Adipocyte (in vitro differentiated cells): ENCODE measurements around the gene COL23A1.
A peak's percentile ranks its signal among the peaks of the same experiment; 100 is the strongest.

Experiments
- DNase-seq: peaks from one replicate; pipeline ENCODE4 v3.0.0-alpha.2; 2015; ENCODE audit warnings: low read depth
- H3K27me3 ChIP-seq: replicated peaks from 2 replicates; pipeline ENCODE4 v1.7.0; 2013; ENCODE audit warnings: mild to moderate bottlenecking, low read length, moderate library complexity; ENCODE audit not compliant: control insufficient read depth, insufficient read depth
- H3K36me3 ChIP-seq: 2 replicates; pipeline ENCODE4 v1.7.0; 2013; ENCODE audit warnings: low read length, mild to moderate bottlenecking, moderate library complexity; ENCODE audit not compliant: control insufficient read depth, insufficient read depth, severe bottlenecking
- H3K4me1 ChIP-seq: 2 replicates; pipeline ENCODE4 v1.7.0; 2013; ENCODE audit warnings: mild to moderate bottlenecking, low read length, moderate library complexity; ENCODE audit not compliant: control insufficient read depth, insufficient read depth
- H3K4me3 ChIP-seq: 2 replicates; pipeline ENCODE4 v1.7.0; 2013; ENCODE audit warnings: mild to moderate bottlenecking, low read length, moderate library complexity
- H3K9ac ChIP-seq: 2 replicates; pipeline ENCODE4 v1.7.0; 2013; ENCODE audit warnings: mild to moderate bottlenecking, low read length, moderate library complexity
- H3K9me3 ChIP-seq: 2 replicates; pipeline ENCODE4 v1.7.0; 2013; ENCODE audit warnings: mild to moderate bottlenecking, low read length, moderate library complexity; ENCODE audit not compliant: control insufficient read depth

COL23A1 gene

GRCh38 chr5:178227929-178228328 lies 362.3 kb downstream of the COL23A1 start:
- H3K27me3 ChIP-seq = no peaks in the 10 kb centered on the region
- no peak overlapping the region for H3K4me3 ChIP-seq
- no peaks in the 10 kb centered on the region for H3K9me3 ChIP-seq
- H3K36me3 ChIP-seq = peaks cover 42% of the 10 kb centered on the region
- no peak overlapping the region for H3K9ac ChIP-seq
- peaks cover 43% of the 10 kb centered on the region for H3K4me1 ChIP-seq
- DNase-seq = no peak

GRCh38 chr5:178227138-178227659 lies 363.0 kb downstream of the COL23A1 start:
- Histone ChIP-seq H3K27me3 (no peaks in the 10 kb centered on the region), H3K4me1 (peaks cover 40% of the 10 kb centered on the region), H3K9me3 (no peaks in the 10 kb centered on the region), H3K36me3 (peaks cover 48% of the 10 kb centered on the region), H3K4me3 (no peak overlapping the region), H3K9ac (no peak overlapping the region)
- DNase-seq = no peak

- no peak overlapping the region for H3K9ac ChIP-seq
- DNase-seq = no peak
- H3K27me3 ChIP-seq = no peaks in the 10 kb centered on the region
- H3K9me3 ChIP-seq = no peaks in the 10 kb centered on the region
- H3K36me3 ChIP-seq = peaks cover 68% of the 10 kb centered on the region
- H3K4me3 ChIP-seq = no peak overlapping the region
- peaks cover 23% of the 10 kb centered on the region for H3K4me1 ChIP-seq
Observed at GRCh38 chr5:178225174-178225573, 365.0 kb downstream of the COL23A1 start.

- Histone ChIP-seq H3K36me3 (peaks cover 63% of the 10 kb centered on the region), H3K4me3 (no peak overlapping the region), H3K27me3 (no peaks in the 10 kb centered on the region), H3K9ac (no peak overlapping the region), H3K9me3 (no peaks in the 10 kb centered on the region), H3K4me1 (peaks cover 15% of the 10 kb centered on the region)
- no peak for DNase-seq
Observed at GRCh38 chr5:178224403-178224802, 365.8 kb downstream of the COL23A1 start.

GRCh38 chr5:178223828-178224335 lies 366.3 kb downstream of the COL23A1 start:
- H3K36me3 ChIP-seq = peaks cover 63% of the 10 kb centered on the region
- DNase-seq = no peak
- no peak overlapping the region for H3K9ac ChIP-seq
- no peaks in the 10 kb centered on the region for H3K9me3 ChIP-seq
- peaks cover 14% of the 10 kb centered on the region for H3K4me1 ChIP-seq
- no peaks in the 10 kb centered on the region for H3K27me3 ChIP-seq
- H3K4me3 ChIP-seq = no peak overlapping the region

- Histone ChIP-seq H3K9me3 (no peaks in the 10 kb centered on the region), H3K4me1 (peaks cover 8% of the 10 kb centered on the region)
Observed at GRCh38 chr5:178223196-178223773, 366.9 kb downstream of the COL23A1 start.

GRCh38 chr5:178222292-178222691 lies 367.9 kb downstream of the COL23A1 start:
- Histone ChIP-seq H3K9me3 (no peaks in the 10 kb centered on the region), H3K36me3 (peaks cover 56% of the 10 kb centered on the region), H3K9ac (no peak overlapping the region), H3K4me1 (peaks cover under 1% of the 10 kb centered on the region), H3K27me3 (no peaks in the 10 kb centered on the region), H3K4me3 (no peak overlapping the region)
- DNase-seq = no peak

More at GRCh38 chr5:178223196-178223773, 366.9 kb downstream of the COL23A1 start:
- Histone ChIP-seq H3K9ac (no peak overlapping the region), H3K27me3 (no peaks in the 10 kb centered on the region), H3K4me3 (no peak overlapping the region), H3K36me3 (peaks cover 63% of the 10 kb centered on the region)
- DNase-seq = no peak

GRCh38 chr5:178221853-178222252 lies 368.3 kb downstream of the COL23A1 start:
- Histone ChIP-seq H3K9ac (no peak overlapping the region), H3K9me3 (no peaks in the 10 kb centered on the region), H3K36me3 (peaks cover 54% of the 10 kb centered on the region), H3K4me1 (no peaks in the 10 kb centered on the region), H3K27me3 (no peaks in the 10 kb centered on the region), H3K4me3 (no peak overlapping the region)
- DNase-seq = no peak

GRCh38 chr5:178221282-178221681 lies 368.9 kb downstream of the COL23A1 start:
- Histone ChIP-seq H3K4me3 (no peak overlapping the region), H3K9me3 (no peaks in the 10 kb centered on the region), H3K27me3 (no peaks in the 10 kb centered on the region), H3K36me3 (peaks cover 56% of the 10 kb centered on the region), H3K9ac (no peak overlapping the region), H3K4me1 (no peaks in the 10 kb centered on the region)
- no peak for DNase-seq

GRCh38 chr5:178218827-178219226 lies 371.4 kb downstream of the COL23A1 start:
- Histone ChIP-seq H3K4me1 (no peaks in the 10 kb centered on the region), H3K9ac (no peak overlapping the region), H3K27me3 (no peaks in the 10 kb centered on the region), H3K9me3 (no peaks in the 10 kb centered on the region), H3K36me3 (peaks cover 72% of the 10 kb centered on the region), H3K4me3 (no peak overlapping the region)
- DNase-seq = peak; percentile 47

- H3K36me3 ChIP-seq = peaks cover 78% of the 10 kb centered on the region
- no peak overlapping the region for H3K4me3 ChIP-seq
- H3K27me3 ChIP-seq = no peaks in the 10 kb centered on the region
- H3K9me3 ChIP-seq = no peaks in the 10 kb centered on the region
- H3K9ac ChIP-seq = no peak overlapping the region
- no peaks in the 10 kb centered on the region for H3K4me1 ChIP-seq
- no peak for DNase-seq
Observed at GRCh38 chr5:178218237-178218776, 371.9 kb downstream of the COL23A1 start.
